ENCODE results near the gene EP300.

The EP300 gene

DNA sequence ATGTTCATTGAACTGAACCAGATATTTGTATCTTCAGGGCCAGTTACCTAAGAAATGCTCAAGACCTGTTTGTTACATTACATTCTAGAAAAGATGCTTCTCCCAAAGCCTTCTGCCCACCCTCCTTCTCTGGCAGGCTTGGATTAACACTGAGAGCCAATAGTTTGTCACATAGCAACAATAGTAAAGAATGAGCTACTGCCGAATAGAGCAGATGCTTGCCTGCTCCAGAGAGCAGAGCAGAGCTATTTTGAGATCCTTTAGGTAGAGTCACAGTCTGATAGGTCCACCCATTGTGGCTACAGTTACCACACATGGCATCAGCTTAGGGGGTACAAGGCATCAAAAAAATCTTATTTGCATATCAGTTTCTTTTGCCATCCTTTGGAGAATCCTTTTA lies 13.5 kb upstream of the EP300 start:
- Histone ChIP-seq H4K91ac (ENCODE audit: low read depth, low read length, poor library complexity) (no peak overlapping the region), H3K79me1 (ENCODE audit: low read depth, low read length) (no peaks in the 10 kb centered on the region), H3K14ac (ENCODE audit: low read length) (no peak overlapping the region), H3K18ac (ENCODE audit: low read length) (no peak overlapping the region), H2BK15ac (ENCODE audit: low read length) (no peak overlapping the region), H2AK5ac (ENCODE audit: low read depth, low read length) (no peak overlapping the region), H2BK5ac (ENCODE audit: low read length) (no peak overlapping the region), H3K4me3 (ENCODE audit: low read length in 2 of 2) (no peak overlapping the region), H3K36me3 (replicated peaks in 1 of 2; ENCODE audit: control insufficient read depth in 2 of 2, insufficient read depth in 2 of 2, low read length in 2 of 2) (no peaks in the 10 kb centered on the region), H4K8ac (ENCODE audit: low read depth, low read length) (no peak overlapping the region), H3K9ac (ENCODE audit: low read depth, low read length, poor library complexity) (no peak overlapping the region), H3K4me1 (ENCODE audit: control insufficient read depth in 2 of 2, insufficient read depth in 1 of 2, low read depth in 1 of 2, low read length in 2 of 2) (peaks cover 0 to 4% of the 10 kb centered on the region in 2 donors), H3K4me2 (ENCODE audit: insufficient read depth, low read length, poor library complexity, severe bottlenecking) (no peak overlapping the region), H3K27ac (replicated peaks; ENCODE audit: low read length) (no peak overlapping the region), H3K23ac (ENCODE audit: low read depth, low read length, poor library complexity) (no peak overlapping the region), H3K27me3 (ENCODE audit: control insufficient read depth in 3 of 3, insufficient read depth in 3 of 3, low read depth in 1 of 3, low read length in 3 of 3) (peaks cover 0 to 6% (median 0%) of the 10 kb centered on the region in 3 experiments), H3K9me3 (replicated peaks in 1 of 2; ENCODE audit: control insufficient read depth in 2 of 2, insufficient read depth in 1 of 2, low read depth in 1 of 2, low read length in 2 of 2) (no peaks in the 10 kb centered on the region), H2BK120ac (ENCODE audit: low read depth, low read length) (no peak overlapping the region), H2AFZ (ENCODE audit: low read length) (no peak overlapping the region), H2BK12ac (ENCODE audit: low read length) (no peak overlapping the region), H3K4ac (ENCODE audit: low read length) (no peak overlapping the region)
- no CpG with 5 or more reads among the region's 1 CpG for WGBS, 2 donors (ENCODE audit: extremely low coverage in 2 of 2, insufficient read length in 2 of 2, insufficient replicate concordance in 1 of 2)
- peak; percentile 9 for DNase-seq (ENCODE audit: low spot score)

- Histone ChIP-seq H2BK12ac (ENCODE audit: low read length) (no peak overlapping the region), H3K4ac (ENCODE audit: low read length) (no peak overlapping the region), H3K18ac (ENCODE audit: low read length) (no peak overlapping the region), H3K9me3 (replicated peaks in 1 of 2; ENCODE audit: control insufficient read depth in 2 of 2, insufficient read depth in 1 of 2, low read depth in 1 of 2, low read length in 2 of 2) (no peaks in the 10 kb centered on the region), H4K8ac (ENCODE audit: low read depth, low read length) (no peak overlapping the region), H3K36me3 (replicated peaks in 1 of 2; ENCODE audit: control insufficient read depth in 2 of 2, insufficient read depth in 2 of 2, low read length in 2 of 2) (no peaks in the 10 kb centered on the region), H4K91ac (ENCODE audit: low read depth, low read length, poor library complexity) (no peak overlapping the region), H2BK5ac (ENCODE audit: low read length) (no peak overlapping the region), H3K79me1 (ENCODE audit: low read depth, low read length) (no peaks in the 10 kb centered on the region), H3K27me3 (ENCODE audit: control insufficient read depth in 3 of 3, insufficient read depth in 3 of 3, low read depth in 1 of 3, low read length in 3 of 3) (no peaks in the 10 kb centered on the region), H3K4me1 (ENCODE audit: control insufficient read depth in 2 of 2, insufficient read depth in 1 of 2, low read depth in 1 of 2, low read length in 2 of 2) (peaks cover 0 to 1% of the 10 kb centered on the region in 2 donors), H2BK15ac (ENCODE audit: low read length) (no peak overlapping the region), H3K9ac (ENCODE audit: low read depth, low read length, poor library complexity) (no peak overlapping the region), H3K4me3 (ENCODE audit: low read length in 2 of 2) (no peak overlapping the region), H3K4me2 (ENCODE audit: insufficient read depth, low read length, poor library complexity, severe bottlenecking) (no peak overlapping the region), H2AFZ (ENCODE audit: low read length) (no peak overlapping the region), H3K14ac (ENCODE audit: low read length) (no peak overlapping the region), H3K27ac (replicated peaks; ENCODE audit: low read length) (no peak overlapping the region), H3K23ac (ENCODE audit: low read depth, low read length, poor library complexity) (no peak overlapping the region), H2BK120ac (ENCODE audit: low read depth, low read length) (no peak overlapping the region), H2AK5ac (ENCODE audit: low read depth, low read length) (no peak overlapping the region)
- no CpG with 5 or more reads among the region's 2 CpGs for WGBS, 2 donors (ENCODE audit: extremely low coverage in 2 of 2, insufficient read length in 2 of 2, insufficient replicate concordance in 1 of 2)
- DNase-seq (ENCODE audit: low spot score), result no peak
Measured at GRCh38 chr22:41085842-41086241, 6.5 kb upstream of the EP300 start.

GRCh38 chr22:41091132-41092022 lies 1.0 kb upstream of the EP300 start:
- no CpG with 5 or more reads among the region's 67 CpGs for WGBS, 2 donors (ENCODE audit: extremely low coverage in 2 of 2, insufficient read length in 2 of 2, insufficient replicate concordance in 1 of 2)

DNA sequence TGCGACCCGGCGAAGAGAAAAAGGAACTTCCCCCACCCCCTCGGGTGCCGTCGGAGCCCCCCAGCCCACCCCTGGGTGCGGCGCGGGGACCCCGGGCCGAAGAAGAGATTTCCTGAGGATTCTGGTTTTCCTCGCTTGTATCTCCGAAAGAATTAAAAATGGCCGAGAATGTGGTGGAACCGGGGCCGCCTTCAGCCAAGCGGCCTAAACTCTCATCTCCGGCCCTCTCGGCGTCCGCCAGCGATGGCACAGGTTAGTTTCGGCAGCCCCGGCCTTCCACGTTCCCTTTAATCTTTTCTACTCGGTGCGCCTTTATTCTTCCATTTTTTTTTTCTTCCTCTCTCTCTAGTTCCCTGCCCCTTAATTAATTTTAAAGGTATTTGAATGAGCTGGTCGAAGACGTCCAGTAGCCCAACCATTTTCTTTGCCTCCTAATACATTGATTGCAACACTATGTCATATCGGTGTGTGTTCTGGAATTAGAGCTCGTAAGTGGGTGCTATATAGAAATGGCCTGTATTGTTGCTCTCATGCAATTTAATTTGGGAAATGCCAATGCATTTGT lies 537 bp downstream of the EP300 start:
- Histone ChIP-seq H3K9me3 (replicated peaks in 1 of 2; ENCODE audit: control insufficient read depth in 2 of 2, insufficient read depth in 1 of 2, low read depth in 1 of 2, low read length in 2 of 2) (no peaks in the 10 kb centered on the region), H2BK12ac (ENCODE audit: low read length) (no peak overlapping the region), H3K23ac (ENCODE audit: low read depth, low read length, poor library complexity) (peak overlapping the region; percentile 97), H3K18ac (ENCODE audit: low read length) (peak overlapping the region; percentile 99), H3K79me1 (ENCODE audit: low read depth, low read length) (no peaks in the 10 kb centered on the region), H2BK5ac (ENCODE audit: low read length) (peak overlapping the region; percentile 97), H3K4me2 (ENCODE audit: insufficient read depth, low read length, poor library complexity, severe bottlenecking) (peak overlapping the region; percentile 53), H2BK120ac (ENCODE audit: low read depth, low read length) (no peak overlapping the region), H4K91ac (ENCODE audit: low read depth, low read length, poor library complexity) (no peak overlapping the region), H2BK15ac (ENCODE audit: low read length) (no peak overlapping the region), H3K14ac (ENCODE audit: low read length) (no peak overlapping the region), H3K27me3 (ENCODE audit: control insufficient read depth in 3 of 3, insufficient read depth in 3 of 3, low read depth in 1 of 3, low read length in 3 of 3) (no peaks in the 10 kb centered on the region), H4K8ac (ENCODE audit: low read depth, low read length) (no peak overlapping the region), H3K36me3 (replicated peaks in 1 of 2; ENCODE audit: control insufficient read depth in 2 of 2, insufficient read depth in 2 of 2, low read length in 2 of 2) (peaks cover 0 to 32% of the 10 kb centered on the region in 2 donors), H3K4me1 (ENCODE audit: control insufficient read depth in 2 of 2, insufficient read depth in 1 of 2, low read depth in 1 of 2, low read length in 2 of 2) (peaks cover 1 to 3% of the 10 kb centered on the region in 2 donors), H2AK5ac (ENCODE audit: low read depth, low read length) (peak overlapping the region; percentile 95), H3K4ac (ENCODE audit: low read length) (no peak overlapping the region), H2AFZ (ENCODE audit: low read length) (peak overlapping the region; percentile 92), H3K4me3 (ENCODE audit: low read length in 2 of 2) (peak overlapping the region; percentile 96 to 97), H3K9ac (ENCODE audit: low read depth, low read length, poor library complexity) (peak overlapping the region; percentile 74), H3K27ac (replicated peaks; ENCODE audit: low read length) (peak overlapping the region; percentile 100)
- no CpG with 5 or more reads among the region's 31 CpGs for WGBS, 2 donors (ENCODE audit: extremely low coverage in 2 of 2, insufficient read length in 2 of 2, insufficient replicate concordance in 1 of 2)
- no peak for DNase-seq (ENCODE audit: low spot score)

More at GRCh38 chr22:41091132-41092022, 1.0 kb upstream of the EP300 start:
- Histone ChIP-seq H3K18ac (ENCODE audit: low read length) (peak overlapping the region; percentile 100), H2AK5ac (ENCODE audit: low read depth, low read length) (peak overlapping the region; percentile 95), H4K8ac (ENCODE audit: low read depth, low read length) (peak overlapping the region; percentile 96), H3K4me1 (ENCODE audit: control insufficient read depth in 2 of 2, insufficient read depth in 1 of 2, low read depth in 1 of 2, low read length in 2 of 2) (peaks cover 1 to 3% of the 10 kb centered on the region in 2 donors), H2BK15ac (ENCODE audit: low read length) (peak overlapping the region; percentile 94), H3K4me2 (ENCODE audit: insufficient read depth, low read length, poor library complexity, severe bottlenecking) (peak overlapping the region; percentile 62), H3K36me3 (replicated peaks in 1 of 2; ENCODE audit: control insufficient read depth in 2 of 2, insufficient read depth in 2 of 2, low read length in 2 of 2) (peaks cover 0 to 22% of the 10 kb centered on the region in 2 donors), H3K4ac (ENCODE audit: low read length) (peak overlapping the region; percentile 76), H3K23ac (ENCODE audit: low read depth, low read length, poor library complexity) (peak overlapping the region; percentile 97), H3K14ac (ENCODE audit: low read length) (peak overlapping the region; percentile 84), H3K9ac (ENCODE audit: low read depth, low read length, poor library complexity) (peak overlapping the region; percentile 100), H4K91ac (ENCODE audit: low read depth, low read length, poor library complexity) (peak overlapping the region; percentile 96), H3K4me3 (ENCODE audit: low read length in 2 of 2) (peak overlapping the region; percentile 96 to 97), H3K27me3 (ENCODE audit: control insufficient read depth in 3 of 3, insufficient read depth in 3 of 3, low read depth in 1 of 3, low read length in 3 of 3) (no peaks in the 10 kb centered on the region), H2BK120ac (ENCODE audit: low read depth, low read length) (peak overlapping the region; percentile 96), H2BK5ac (ENCODE audit: low read length) (peak overlapping the region; percentile 97), H2BK12ac (ENCODE audit: low read length) (no peak overlapping the region), H2AFZ (ENCODE audit: low read length) (peak overlapping the region; percentile 98), H3K9me3 (replicated peaks in 1 of 2; ENCODE audit: control insufficient read depth in 2 of 2, insufficient read depth in 1 of 2, low read depth in 1 of 2, low read length in 2 of 2) (no peaks in the 10 kb centered on the region), H3K79me1 (ENCODE audit: low read depth, low read length) (no peaks in the 10 kb centered on the region), H3K27ac (replicated peaks; ENCODE audit: low read length) (peak overlapping the region; percentile 100)
- DNase-seq (ENCODE audit: low spot score), result peak; percentile 98

Measured in neuronal stem cell (in vitro differentiated cells).